ENCODE measurements around the gene LAMTOR2.

- no peak for TF ChIP-seq CTCF (conservative IDR thresholded peaks at IDR 0.05; ENCODE audit: low read depth in 2 of 2)
- TF ChIP-seq POLR2AphosphoS5 (IDR thresholded peaks at IDR 0.05; ENCODE audit: low read depth): no peak
- no peak for TF ChIP-seq EZH2 (IDR thresholded peaks at IDR 0.05; ENCODE audit: low read depth, unreplicated experiment)
- no peak for TF ChIP-seq EZH2phosphoT487 (IDR thresholded peaks at IDR 0.05; ENCODE audit: unreplicated experiment)
- no peak for TF ChIP-seq REST (IDR thresholded peaks at IDR 0.05; ENCODE audit: unreplicated experiment)
- TF ChIP-seq ZNF114 (CRISPR knock-in tag; IDR thresholded peaks at IDR 0.05): no peak
- TF ChIP-seq ETS1 (IDR thresholded peaks at IDR 0.05): no peak
- TF ChIP-seq CREB1 (CRISPR knock-in tag; IDR thresholded peaks at IDR 0.05; ENCODE audit: low read depth): no peak
- TF ChIP-seq STAT1 (IDR thresholded peaks at IDR 0.05; ENCODE audit: unreplicated experiment): no peak
- no peak for TF ChIP-seq ZNF462 (CRISPR knock-in tag; IDR thresholded peaks at IDR 0.05)
These were observed 4.2 kb upstream of the LAMTOR2 start for GRCh38 chr1:156050376-156050775.
